ENCODE data around the gene TYRP1.

TYRP1 gene

DNA sequence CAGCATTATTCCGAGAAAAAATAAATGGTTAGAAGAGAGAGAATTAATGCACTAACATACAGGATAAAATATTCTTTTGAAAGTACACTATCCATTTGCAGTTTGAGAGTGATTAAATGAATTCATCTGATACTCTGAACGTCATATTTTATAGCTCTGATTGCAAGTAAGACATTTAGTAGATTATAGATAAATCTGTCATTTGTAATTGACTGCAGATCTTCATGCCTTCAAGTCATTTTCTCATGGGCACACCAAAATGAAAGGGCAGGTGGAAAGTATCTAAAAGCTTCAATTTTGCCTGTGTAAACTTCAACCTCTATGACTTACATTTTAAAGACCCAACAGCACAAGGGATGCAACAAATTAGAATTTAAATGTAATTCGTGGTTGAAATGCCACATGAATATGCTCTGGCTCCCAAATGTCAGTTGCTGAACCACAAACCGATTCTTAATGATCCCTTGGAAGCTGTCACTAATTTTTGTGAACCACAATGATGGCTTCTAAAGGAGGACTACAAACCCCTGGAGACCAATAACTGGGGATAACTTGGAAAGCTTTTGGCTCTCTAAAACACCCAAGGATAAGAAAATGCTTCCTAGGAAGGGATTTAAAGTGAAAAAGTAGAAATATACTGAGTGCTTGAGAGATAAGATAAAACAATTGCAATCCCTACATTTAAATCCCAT lies 3.9 kb downstream of the TYRP1 start:
- Histone ChIP-seq H3K9me2 (replicated peaks; ENCODE audit: control insufficient read depth, low read length) (no peaks in the 10 kb centered on the region), H3F3A (ENCODE audit: control insufficient read depth, insufficient read depth) (no peaks in the 10 kb centered on the region), H3K27ac (ENCODE audit: low read depth, low read length) (no peak overlapping the region)

GRCh38 chr9:12697719-12698118 lies 4.5 kb downstream of the TYRP1 start:
- no peaks in the 10 kb centered on the region for H3K27me3 ChIP-seq (ENCODE audit: control insufficient read depth, low read length)
- H3K4me2 ChIP-seq (ENCODE audit: low read length): no peak overlapping the region
- no peaks in the 10 kb centered on the region for H3K9me2 ChIP-seq (replicated peaks; ENCODE audit: control insufficient read depth, low read length)
- H3F3A ChIP-seq (ENCODE audit: control insufficient read depth, insufficient read depth): no peaks in the 10 kb centered on the region
- no peaks in the 10 kb centered on the region for H3K79me2 ChIP-seq (ENCODE audit: control insufficient read depth, low read length)
- no peaks in the 10 kb centered on the region for H3K36me3 ChIP-seq (ENCODE audit: control insufficient read depth, low read length)
- no peak overlapping the region for H3K4me3 ChIP-seq (ENCODE audit: low read length)
- TF ChIP-seq EZH2phosphoT487 (IDR thresholded peaks at IDR 0.05; ENCODE audit: borderline replicate concordance, low read length): no peak
- TF ChIP-seq, protein P1, sequence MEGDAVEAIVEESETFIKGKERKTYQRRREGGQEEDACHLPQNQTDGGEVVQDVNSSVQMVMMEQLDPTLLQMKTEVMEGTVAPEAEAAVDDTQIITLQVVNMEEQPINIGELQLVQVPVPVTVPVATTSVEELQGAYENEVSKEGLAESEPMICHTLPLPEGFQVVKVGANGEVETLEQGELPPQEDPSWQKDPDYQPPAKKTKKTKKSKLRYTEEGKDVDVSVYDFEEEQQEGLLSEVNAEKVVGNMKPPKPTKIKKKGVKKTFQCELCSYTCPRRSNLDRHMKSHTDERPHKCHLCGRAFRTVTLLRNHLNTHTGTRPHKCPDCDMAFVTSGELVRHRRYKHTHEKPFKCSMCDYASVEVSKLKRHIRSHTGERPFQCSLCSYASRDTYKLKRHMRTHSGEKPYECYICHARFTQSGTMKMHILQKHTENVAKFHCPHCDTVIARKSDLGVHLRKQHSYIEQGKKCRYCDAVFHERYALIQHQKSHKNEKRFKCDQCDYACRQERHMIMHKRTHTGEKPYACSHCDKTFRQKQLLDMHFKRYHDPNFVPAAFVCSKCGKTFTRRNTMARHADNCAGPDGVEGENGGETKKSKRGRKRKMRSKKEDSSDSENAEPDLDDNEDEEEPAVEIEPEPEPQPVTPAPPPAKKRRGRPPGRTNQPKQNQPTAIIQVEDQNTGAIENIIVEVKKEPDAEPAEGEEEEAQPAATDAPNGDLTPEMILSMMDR (IDR thresholded peaks at IDR 0.05; ENCODE audit: low read depth, low read length, poor library complexity, severe bottlenecking): no peak
- no peaks in the 10 kb centered on the region for H3K9me3 ChIP-seq (ENCODE audit: control insufficient read depth, insufficient read depth, low read length)
- H4K20me1 ChIP-seq (ENCODE audit: control insufficient read depth, insufficient read depth, low read depth, low read length): no peaks in the 10 kb centered on the region
- H3K27ac ChIP-seq (ENCODE audit: low read depth, low read length): no peak overlapping the region
- H3K4me1 ChIP-seq (ENCODE audit: control insufficient read depth, low read length): no peaks in the 10 kb centered on the region

More for the DNA sequence above, 3.9 kb downstream of the TYRP1 start:
- no peaks in the 10 kb centered on the region for H3K79me2 ChIP-seq (ENCODE audit: control insufficient read depth, low read length)
- H3K4me3 ChIP-seq (ENCODE audit: low read length): no peak overlapping the region
- TF ChIP-seq, protein P1 (IDR thresholded peaks at IDR 0.05; ENCODE audit: low read depth, low read length, poor library complexity, severe bottlenecking): no peak
- TF ChIP-seq EZH2phosphoT487 (IDR thresholded peaks at IDR 0.05; ENCODE audit: borderline replicate concordance, low read length): no peak
- H3K9me3 ChIP-seq (ENCODE audit: control insufficient read depth, insufficient read depth, low read length): no peaks in the 10 kb centered on the region
- H4K20me1 ChIP-seq (ENCODE audit: control insufficient read depth, insufficient read depth, low read depth, low read length): no peaks in the 10 kb centered on the region
- no peaks in the 10 kb centered on the region for H3K36me3 ChIP-seq (ENCODE audit: control insufficient read depth, low read length)
- H3K27me3 ChIP-seq (ENCODE audit: control insufficient read depth, low read length): no peaks in the 10 kb centered on the region
- no peak overlapping the region for H3K4me2 ChIP-seq (ENCODE audit: low read length)
- H3K4me1 ChIP-seq (ENCODE audit: control insufficient read depth, low read length): no peaks in the 10 kb centered on the region

DNA sequence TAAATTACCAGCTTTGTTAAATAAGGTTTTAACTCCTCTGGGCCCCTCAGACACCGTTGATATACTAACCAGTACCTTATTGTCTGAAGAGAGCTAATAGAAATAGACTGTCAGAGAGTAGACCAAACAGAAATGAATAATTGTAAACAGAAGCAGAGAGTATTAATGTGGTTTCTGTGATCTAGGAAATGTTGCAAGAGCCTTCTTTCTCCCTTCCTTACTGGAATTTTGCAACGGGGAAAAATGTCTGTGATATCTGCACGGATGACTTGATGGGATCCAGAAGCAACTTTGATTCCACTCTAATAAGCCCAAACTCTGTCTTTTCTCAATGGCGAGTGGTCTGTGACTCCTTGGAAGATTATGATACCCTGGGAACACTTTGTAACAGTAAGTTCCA lies 5.1 kb downstream of the TYRP1 start:
- Histone ChIP-seq H3K4me2 (ENCODE audit: low read length) (no peak overlapping the region), H4K20me1 (ENCODE audit: control insufficient read depth, insufficient read depth, low read depth, low read length) (no peaks in the 10 kb centered on the region)
- TF ChIP-seq, protein P1 (IDR thresholded peaks at IDR 0.05; ENCODE audit: low read depth, low read length, poor library complexity, severe bottlenecking): no peak
- no peak for TF ChIP-seq EZH2phosphoT487 (IDR thresholded peaks at IDR 0.05; ENCODE audit: borderline replicate concordance, low read length)

More for the DNA sequence above, 5.1 kb downstream of the TYRP1 start:
- H3F3A ChIP-seq (ENCODE audit: control insufficient read depth, insufficient read depth): no peaks in the 10 kb centered on the region
- H3K36me3 ChIP-seq (ENCODE audit: control insufficient read depth, low read length): no peaks in the 10 kb centered on the region
- no peaks in the 10 kb centered on the region for H3K9me2 ChIP-seq (replicated peaks; ENCODE audit: control insufficient read depth, low read length)
- H3K9me3 ChIP-seq (ENCODE audit: control insufficient read depth, insufficient read depth, low read length): no peaks in the 10 kb centered on the region
- H3K4me1 ChIP-seq (ENCODE audit: control insufficient read depth, low read length): no peaks in the 10 kb centered on the region
- H3K79me2 ChIP-seq (ENCODE audit: control insufficient read depth, low read length): no peaks in the 10 kb centered on the region
- H3K27ac ChIP-seq (ENCODE audit: low read depth, low read length): no peak overlapping the region
- no peaks in the 10 kb centered on the region for H3K27me3 ChIP-seq (ENCODE audit: control insufficient read depth, low read length)
- H3K4me3 ChIP-seq (ENCODE audit: low read length): no peak overlapping the region
